ENCODE measurements around the gene SSPN.

The SSPN gene

GRCh38 chr12:26195250-26195640, at the start of gene SSPN:
TSS of gene SSPN (plus strand) at chr12:26195573. CDS start at chr12:26195673, 100 bp downstream.
- no peak for DNase-seq

DNA sequence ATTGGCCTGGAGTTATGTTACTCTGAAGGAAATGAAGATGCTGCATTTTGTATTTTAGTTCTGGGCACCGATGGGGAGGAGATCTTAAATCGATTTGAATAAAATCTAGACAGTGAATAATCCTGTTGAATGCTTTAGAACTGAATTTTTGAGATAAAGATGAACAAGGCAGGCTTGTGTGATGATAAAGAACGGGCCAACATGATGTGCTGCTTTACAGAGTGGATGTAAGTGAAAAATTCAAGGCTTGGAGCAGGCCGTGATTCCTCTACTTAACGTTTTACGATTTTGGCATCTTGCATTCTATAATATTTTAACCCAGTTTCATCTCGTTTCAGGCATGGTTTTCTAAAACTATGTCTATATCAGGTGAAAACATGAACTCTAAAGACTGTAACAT, 47.1 kb upstream of the SSPN start:
- DNase-seq = no peak

DNA sequence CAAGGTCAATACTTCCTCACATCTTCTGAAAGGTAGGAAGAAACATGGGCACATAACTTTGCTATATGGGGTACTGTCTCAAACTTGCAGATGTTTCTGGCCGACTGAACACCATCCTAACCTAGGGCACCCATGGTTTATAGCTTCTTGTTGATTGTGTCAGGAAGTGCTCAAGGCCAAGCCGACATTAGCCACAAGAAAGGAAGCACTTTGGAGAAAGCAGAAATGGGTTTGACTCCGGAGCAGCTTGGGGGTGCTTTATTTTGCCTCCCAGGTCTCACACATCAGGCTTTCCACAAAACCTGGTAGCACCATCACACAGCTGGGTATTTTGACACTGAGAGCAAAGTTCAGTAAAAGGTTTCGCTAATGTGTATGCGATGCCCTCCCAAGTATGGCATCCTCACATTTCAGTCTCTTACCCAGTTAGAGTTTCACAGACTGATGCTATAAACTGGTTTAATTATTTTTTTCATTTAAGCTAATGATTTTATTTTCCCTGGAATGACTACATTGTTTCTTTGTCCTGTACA, 45.3 kb upstream of the SSPN start:
- DNase-seq = no peak

GRCh38 chr12:26150736-26151450, 44.5 kb upstream of the SSPN start:
- no peak for DNase-seq

- DNase-seq = no peak
Measured at GRCh38 chr12:26152507-26153102, 42.8 kb upstream of the SSPN start.

DNA sequence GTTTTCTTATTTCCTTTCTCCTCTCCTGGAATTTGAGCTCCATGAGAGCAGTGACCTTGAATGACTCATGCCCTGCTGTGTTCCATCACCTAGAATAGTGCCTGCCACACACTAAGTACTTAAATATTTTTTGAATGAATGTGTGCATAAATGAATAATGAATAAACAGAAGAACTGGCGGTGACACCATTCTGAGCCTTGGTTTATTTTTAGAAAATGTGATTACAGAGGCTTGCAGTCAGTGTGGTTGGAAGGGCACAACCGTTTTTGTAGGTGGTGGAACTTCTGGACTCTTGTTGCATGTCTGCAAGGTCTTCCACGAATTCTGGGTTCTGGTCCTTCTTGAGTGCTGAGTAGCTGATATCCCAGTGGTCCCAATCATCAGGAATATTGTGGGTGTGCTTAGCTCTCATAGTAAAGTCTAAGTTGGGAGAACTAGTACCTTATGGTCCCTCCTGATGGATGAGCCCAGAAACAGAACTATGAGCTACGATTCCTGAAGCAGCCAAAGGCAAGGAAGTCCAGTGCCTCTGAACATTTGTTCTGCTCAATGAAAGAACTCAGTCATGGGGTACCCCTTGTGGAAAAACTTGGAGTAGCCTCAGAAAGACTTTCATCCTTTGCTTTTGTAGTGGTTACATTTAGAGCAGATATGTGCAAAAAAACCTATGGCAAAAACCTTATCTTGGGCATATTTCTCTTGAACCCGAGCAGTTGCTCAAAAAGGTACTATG, 41.8 kb upstream of the SSPN start:
- DNase-seq = no peak

- no peak for DNase-seq
Measured at GRCh38 chr12:26156201-26156871, 39.0 kb upstream of the SSPN start.

DNA sequence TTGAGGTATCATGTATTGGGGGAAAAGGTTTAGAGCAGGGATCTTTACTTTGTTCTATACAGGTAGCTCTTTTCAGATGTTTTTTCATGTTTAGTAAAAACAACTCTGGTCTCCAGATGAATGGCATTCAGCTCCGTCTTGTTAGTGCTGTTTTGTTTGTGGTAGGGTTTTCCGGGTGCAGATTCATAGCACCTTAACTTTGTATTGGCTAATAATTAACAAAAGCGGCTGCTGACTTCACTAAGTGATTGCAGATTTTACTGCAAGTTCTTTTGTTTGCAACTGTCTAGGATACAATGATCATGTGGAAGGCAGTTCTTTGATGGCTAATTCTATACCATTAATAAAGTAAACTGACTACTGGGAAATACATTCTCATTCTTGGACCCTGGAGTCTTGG, 38.4 kb upstream of the SSPN start:
- no peak for DNase-seq

- DNase-seq = no peak
Measured at GRCh38 chr12:26158078-26158764, 37.2 kb upstream of the SSPN start.

GRCh38 chr12:26162174-26162573, 33.2 kb upstream of the SSPN start:
- DNase-seq = no peak

DNA sequence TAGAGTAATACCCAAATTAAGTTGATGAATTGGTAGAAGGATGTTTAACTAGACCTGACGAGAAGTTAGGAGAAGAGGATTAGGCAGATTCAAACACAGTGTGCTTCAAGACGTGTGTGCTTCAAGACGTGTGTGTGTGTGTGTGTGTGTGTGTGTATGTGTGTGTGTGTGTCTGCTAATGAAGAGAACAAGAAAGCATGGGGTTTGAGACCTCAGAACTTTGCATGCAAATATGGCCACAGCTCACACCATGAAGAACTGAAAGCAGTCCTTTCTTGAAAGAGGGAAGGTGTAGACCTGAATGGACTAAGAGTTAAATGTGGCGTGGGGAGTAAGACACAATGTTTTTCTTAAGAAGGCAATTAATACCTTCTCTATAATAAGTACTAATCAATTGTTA, 32.5 kb upstream of the SSPN start:
- DNase-seq = no peak

DNA sequence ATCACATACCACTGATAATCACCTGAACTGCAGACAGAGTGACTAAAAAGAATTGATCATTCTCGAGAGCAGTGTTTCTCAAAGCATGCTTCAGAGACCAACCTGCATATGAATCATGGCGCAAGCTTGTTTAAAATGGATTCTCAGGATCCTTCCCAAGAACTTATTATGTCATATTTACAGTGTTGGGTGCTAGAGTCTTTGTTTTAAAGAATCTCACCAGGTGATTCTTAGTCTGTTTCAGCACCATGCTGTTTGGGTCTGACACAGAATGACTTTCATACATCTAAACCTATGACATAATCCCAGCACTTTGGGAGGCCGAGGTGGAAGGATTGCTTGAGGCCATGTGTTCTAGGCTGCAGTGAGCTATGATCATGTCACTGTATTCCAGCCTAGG, 31.3 kb upstream of the SSPN start:
- DNase-seq = no peak

GRCh38 chr12:26172013-26172412, 23.4 kb upstream of the SSPN start:
- DNase-seq = no peak

GRCh38 chr12:26172539-26172938, 22.8 kb upstream of the SSPN start:
- DNase-seq = no peak

GRCh38 chr12:26172946-26173552, 22.3 kb upstream of the SSPN start:
- no peak for DNase-seq

DNA sequence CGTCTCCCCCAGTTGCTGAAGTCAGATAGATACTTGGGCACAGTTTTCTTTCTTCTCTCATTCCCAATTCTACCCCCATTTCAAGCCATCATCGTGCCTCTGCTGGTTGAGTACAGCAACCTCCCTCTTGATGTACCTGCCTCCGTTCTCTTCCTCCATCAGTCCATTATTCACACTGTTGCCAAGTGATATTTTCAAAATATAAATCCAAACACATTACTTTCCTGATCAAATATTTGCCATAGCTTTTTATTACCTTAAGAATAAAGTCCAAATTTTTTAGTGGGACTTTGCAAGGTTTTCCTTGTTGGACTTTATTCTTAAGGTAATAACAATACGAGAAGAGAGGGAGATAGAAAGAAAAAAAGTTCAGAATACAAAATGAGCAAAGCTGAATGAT, 18.6 kb upstream of the SSPN start:
- no peak for DNase-seq

DNA sequence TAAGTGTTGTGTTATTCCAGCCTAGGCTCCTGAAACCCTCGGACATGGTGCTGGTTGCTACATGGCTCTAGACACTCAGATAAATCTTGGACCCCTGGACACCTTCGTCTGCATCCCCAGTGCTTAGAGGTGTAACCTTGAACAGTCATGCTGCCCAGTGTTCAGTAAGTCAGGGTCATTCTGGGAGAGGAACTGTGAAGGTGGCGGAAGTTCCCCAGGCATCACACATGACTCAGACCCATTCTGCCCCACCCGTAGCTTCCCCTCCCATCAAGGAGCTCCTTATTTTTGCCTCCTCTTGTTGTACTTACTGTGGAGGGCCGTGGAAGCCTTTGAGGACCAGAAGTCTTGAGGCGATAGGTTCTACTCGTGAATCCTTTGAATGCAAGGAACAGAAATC, 18.1 kb upstream of the SSPN start:
- DNase-seq = no peak

DNA sequence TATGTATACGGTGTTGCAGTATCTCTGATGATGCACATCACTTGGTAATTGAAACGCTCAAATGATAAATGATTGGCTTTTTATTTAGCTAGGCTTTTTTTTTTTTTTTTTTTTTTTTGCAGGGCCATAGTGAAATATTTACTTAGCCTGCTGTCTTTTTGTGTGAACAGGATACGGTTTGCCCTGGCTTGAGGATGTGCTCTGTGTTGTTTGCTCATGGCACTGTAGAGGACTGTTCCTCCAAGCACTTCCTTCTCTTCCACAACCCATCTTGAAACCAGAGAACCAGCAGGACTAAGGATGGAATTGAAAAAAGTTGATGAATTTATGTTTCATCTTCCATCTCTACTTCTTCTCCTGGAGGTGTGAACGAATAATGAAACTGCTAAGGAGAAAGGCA, 15.5 kb upstream of the SSPN start:
- DNase-seq = no peak

DNA sequence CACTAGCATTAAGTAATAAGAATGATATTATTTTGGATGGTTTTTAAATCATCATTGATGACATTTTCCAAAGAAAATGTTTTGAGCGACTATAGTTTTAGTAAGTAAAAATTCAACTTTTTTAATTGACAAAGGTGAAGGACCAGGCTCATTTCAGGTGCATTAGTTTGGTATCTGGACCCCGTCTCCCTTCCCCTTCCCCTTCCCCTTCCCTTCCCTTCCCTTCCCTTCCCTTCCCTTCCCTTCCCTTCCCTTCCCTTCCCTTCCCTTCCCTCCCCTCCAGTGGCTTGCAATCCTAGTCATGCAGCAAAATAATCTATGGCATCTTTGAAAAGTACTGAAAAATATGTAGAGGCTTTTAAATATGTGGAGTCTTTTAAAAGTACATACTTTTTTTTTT, 13.0 kb upstream of the SSPN start:
- no peak for DNase-seq

DNA sequence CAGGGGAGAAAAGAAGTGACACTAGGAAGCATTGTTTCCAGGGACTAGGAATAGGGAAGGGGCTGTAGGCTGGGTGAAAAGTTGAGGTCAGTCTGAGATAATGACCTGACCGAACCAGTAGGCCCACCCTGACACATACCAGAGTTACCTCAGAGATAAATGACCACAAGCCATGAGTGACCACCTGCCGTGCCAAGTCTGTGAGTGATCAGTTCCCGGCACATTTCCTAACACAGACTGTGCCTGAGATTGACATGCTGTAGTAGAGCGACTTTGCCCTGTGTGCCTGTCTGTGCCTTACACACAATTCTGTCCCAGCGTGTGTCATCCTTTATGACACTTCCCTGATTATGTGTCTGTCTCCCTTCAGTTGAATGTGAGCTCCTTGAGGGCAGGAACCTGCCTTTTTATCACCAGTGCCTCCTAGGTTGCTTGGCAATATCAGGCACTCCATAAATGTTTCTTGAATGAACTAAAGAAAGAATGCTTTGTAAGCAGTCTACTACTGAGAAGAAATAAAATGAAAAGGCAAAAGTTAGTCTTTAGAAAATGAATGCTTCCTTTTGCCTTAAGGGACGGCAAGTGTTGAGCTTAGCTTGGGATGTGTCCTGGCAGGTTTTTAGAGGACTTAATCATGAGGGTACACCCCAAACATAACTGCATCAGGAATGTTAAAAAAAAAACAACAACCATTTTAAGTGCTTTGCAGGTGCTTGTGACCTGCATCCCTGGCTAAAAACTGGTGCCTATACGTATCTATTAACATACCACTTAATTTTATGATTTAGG, 9.6 kb upstream of the SSPN start:
- no peak for DNase-seq

GRCh38 chr12:26187014-26187798, 8.2 kb upstream of the SSPN start:
- DNase-seq = no peak
